Upper lobe of right lung (tissue), 1 donor: ENCODE measurements around the gene ZNF581. TPM values are rescaled to one million over a fixed set of nuclear protein-coding genes. Genes with fewer than 3 reads are reported as not detected.

Experiments
- ATAC-seq: fragments of 200-7000 bp; cut with Tn5 transposase; one replicate; pipeline ENCODE4 v1.9.1; 2020; ENCODE audit warnings: mild to moderate bottlenecking, moderate library complexity
- DNase-seq: peaks from one replicate; pipeline ENCODE4 v3.0.0-alpha.2; 2020
- H3K27ac ChIP-seq: fragments of 200-600 bp; one replicate; pipeline ENCODE4 v1.8.0; 2022
- H3K27me3 ChIP-seq: fragments of 200-600 bp; one replicate; pipeline ENCODE4 v1.8.0; 2022; ENCODE audit warnings: mild to moderate bottlenecking
- H3K36me3 ChIP-seq: fragments of 200-600 bp; one replicate; pipeline ENCODE4 v1.8.0; 2022
- H3K4me1 ChIP-seq: fragments of 200-600 bp; one replicate; pipeline ENCODE4 v1.8.0; 2022
- H3K4me3 ChIP-seq: fragments of 200-600 bp; one replicate; pipeline ENCODE4 v1.8.0; 2022; ENCODE audit warnings: mild to moderate bottlenecking
- H3K9me3 ChIP-seq: fragments of 200-600 bp; one replicate; pipeline ENCODE4 v1.8.0; 2022
- intact Hi-C: fragments of 100-400 bp; cut with DNase I; formaldehyde crosslinking; loops from one replicate; pipeline ENCODE4 v1.11.0; 2022
- total RNA-seq: library from RNA; stranded (reverse); fragmentation: NEBNext Ultra II Directional; extraction: Animal tissue kit (Norgen Biotek cat#: 25700); gene quantifications from one replicate; pipeline ENCODE4 v1.2.1, GENCODE V29; 2021
- TF ChIP-seq, protein P1 (sequence below): fragments of 200-600 bp; IDR thresholded peaks from one replicate; pipeline ENCODE4 v1.8.0; 2022; ENCODE audit warnings: antibody characterized with exemption
- donor health status: DM: no; HTN: yes; CAD: no; lungs with severe emphysema.

Gene ZNF581
- total RNA-seq, 1 donor from 2014 or later = 16.4 TPM

GRCh38 chr19:55649268-55650125 is 6.0 kb downstream of the ZNF581 start:
- no peaks in the 10 kb centered on the region for H3K27me3 ChIP-seq
- DNase-seq (no peak), ATAC-seq (no peak)
- TF ChIP-seq, protein P1, sequence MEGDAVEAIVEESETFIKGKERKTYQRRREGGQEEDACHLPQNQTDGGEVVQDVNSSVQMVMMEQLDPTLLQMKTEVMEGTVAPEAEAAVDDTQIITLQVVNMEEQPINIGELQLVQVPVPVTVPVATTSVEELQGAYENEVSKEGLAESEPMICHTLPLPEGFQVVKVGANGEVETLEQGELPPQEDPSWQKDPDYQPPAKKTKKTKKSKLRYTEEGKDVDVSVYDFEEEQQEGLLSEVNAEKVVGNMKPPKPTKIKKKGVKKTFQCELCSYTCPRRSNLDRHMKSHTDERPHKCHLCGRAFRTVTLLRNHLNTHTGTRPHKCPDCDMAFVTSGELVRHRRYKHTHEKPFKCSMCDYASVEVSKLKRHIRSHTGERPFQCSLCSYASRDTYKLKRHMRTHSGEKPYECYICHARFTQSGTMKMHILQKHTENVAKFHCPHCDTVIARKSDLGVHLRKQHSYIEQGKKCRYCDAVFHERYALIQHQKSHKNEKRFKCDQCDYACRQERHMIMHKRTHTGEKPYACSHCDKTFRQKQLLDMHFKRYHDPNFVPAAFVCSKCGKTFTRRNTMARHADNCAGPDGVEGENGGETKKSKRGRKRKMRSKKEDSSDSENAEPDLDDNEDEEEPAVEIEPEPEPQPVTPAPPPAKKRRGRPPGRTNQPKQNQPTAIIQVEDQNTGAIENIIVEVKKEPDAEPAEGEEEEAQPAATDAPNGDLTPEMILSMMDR = no peak
- H3K4me1 ChIP-seq = peaks cover 25% of the 10 kb centered on the region
- H3K36me3 ChIP-seq = peaks cover 13% of the 10 kb centered on the region
- intact Hi-C loops = no loop called here
- H3K4me3 ChIP-seq = peak overlapping the region; percentile 75
- H3K27ac ChIP-seq = peak overlapping the region; percentile 64
- H3K9me3 ChIP-seq = no peaks in the 10 kb centered on the region

- H3K36me3 ChIP-seq = peaks cover 7% of the 10 kb centered on the region
- H3K4me1 ChIP-seq = peaks cover 20% of the 10 kb centered on the region
- no peaks in the 10 kb centered on the region for H3K9me3 ChIP-seq
- DNase-seq = no peak
- H3K27ac ChIP-seq = no peak overlapping the region
- ATAC-seq = no peak
- TF ChIP-seq, protein P1 = no peak
- intact Hi-C loops = no loop called here
- H3K4me3 ChIP-seq = no peak overlapping the region
- H3K27me3 ChIP-seq = no peaks in the 10 kb centered on the region
These were observed 6.7 kb downstream of the ZNF581 start for GRCh38 chr19:55650126-55650557.

DNA sequence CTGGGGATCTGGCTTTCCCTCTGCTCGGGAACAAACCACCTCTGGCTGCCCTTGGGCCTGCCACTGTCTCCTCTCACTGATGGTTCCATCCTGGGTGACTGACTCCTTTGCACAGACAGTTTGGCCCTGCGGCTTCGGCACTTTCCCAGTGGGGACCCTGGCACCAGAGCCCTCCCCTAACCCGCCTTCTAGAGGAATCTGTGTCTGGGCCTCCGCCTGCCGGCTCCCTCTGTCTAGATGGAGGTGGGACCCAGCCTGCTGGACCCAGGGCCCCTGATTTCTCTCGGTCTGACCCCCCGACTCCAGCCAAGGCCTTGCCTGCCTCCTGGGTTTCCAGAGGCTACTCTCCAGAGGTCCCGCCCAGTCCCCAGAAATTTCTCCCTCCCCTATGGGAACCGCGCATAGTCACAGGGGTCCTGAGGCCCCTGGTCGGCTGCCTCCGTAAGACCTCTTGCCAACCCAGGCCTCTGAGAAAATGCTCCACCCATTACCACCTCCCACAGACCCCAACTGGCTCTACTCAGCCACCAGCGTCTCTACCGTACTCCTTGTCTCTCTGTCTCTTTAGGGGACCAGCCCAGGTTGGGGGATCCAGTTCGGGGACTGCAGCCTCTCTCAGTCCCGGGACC is 7.3 kb downstream of the ZNF581 start:
- Histone ChIP-seq H3K36me3 (peaks cover under 1% of the 10 kb centered on the region), H3K4me3 (no peak overlapping the region), H3K27ac (no peak overlapping the region), H3K9me3 (no peaks in the 10 kb centered on the region), H3K27me3 (no peaks in the 10 kb centered on the region), H3K4me1 (peaks cover 21% of the 10 kb centered on the region)
- intact Hi-C loops = no loop called here
- DNase-seq (no peak), ATAC-seq (no peak)
- TF ChIP-seq, protein P1 = no peak

GRCh38 chr19:55651236-55651635 is 7.8 kb downstream of the ZNF581 start:
- no peaks in the 10 kb centered on the region for H3K36me3 ChIP-seq
- H3K4me1 ChIP-seq = peaks cover 26% of the 10 kb centered on the region
- DNase-seq = no peak
- no peak for ATAC-seq
- intact Hi-C loops = no loop called here
- no peak overlapping the region for H3K4me3 ChIP-seq
- TF ChIP-seq, protein P1 = no peak
- no peaks in the 10 kb centered on the region for H3K27me3 ChIP-seq
- no peaks in the 10 kb centered on the region for H3K9me3 ChIP-seq
- H3K27ac ChIP-seq = no peak overlapping the region

- no peaks in the 10 kb centered on the region for H3K9me3 ChIP-seq
- no peak for ATAC-seq
- H3K36me3 ChIP-seq = no peaks in the 10 kb centered on the region
- TF ChIP-seq, protein P1 = no peak
- no peaks in the 10 kb centered on the region for H3K27me3 ChIP-seq
- no peak overlapping the region for H3K27ac ChIP-seq
- no peak for DNase-seq
- intact Hi-C loops = no loop called here
- no peak overlapping the region for H3K4me3 ChIP-seq
- peaks cover 33% of the 10 kb centered on the region for H3K4me1 ChIP-seq
These were observed 9.1 kb downstream of the ZNF581 start for GRCh38 chr19:55652311-55653128.
